Kidney (tissue), 14 donors: ENCODE results near the gene BUD23. TPM values are rescaled to one million over a fixed set of nuclear protein-coding genes. Genes with fewer than 3 reads are reported as not detected.

ENCODE experiments used
- DNase-seq, 5 donors: peaks; one replicate each; pipeline ENCODE4 v3.0.0-alpha.2; 2013 to 2020
- FAIRE-seq: peaks from 2 replicates; lab custom pipeline; 2012; peaks lifted over from hg19 to GRCh38; lab: Jason Lieb, UNC
- H3K27ac ChIP-seq, 2 donors: one replicate each; pipeline ENCODE4 v1.7.0; 2013; ENCODE audit warnings: low read depth in 2 of 2, low read length in 2 of 2, inconsistent platforms in 1 of 2
- H3K27me3 ChIP-seq: one replicate; pipeline ENCODE4 v1.7.1; 2013; ENCODE audit warnings: low read length, inconsistent platforms; ENCODE audit not compliant: control insufficient read depth, insufficient read depth
- H3K36me3 ChIP-seq, 3 donors: one replicate each; pipeline versions ENCODE4 v1.7.0 to v1.7.1; 2013; ENCODE audit warnings: low read length in 3 of 3, control low read depth in 1 of 3, inconsistent platforms in 1 of 3; ENCODE audit not compliant: insufficient read depth in 3 of 3, control insufficient read depth in 2 of 3
- H3K4me1 ChIP-seq, 3 donors: one replicate each; pipeline versions ENCODE4 v1.7.0 to v1.7.1; 2013; ENCODE audit warnings: low read length in 3 of 3, inconsistent platforms in 1 of 3, low read depth in 1 of 3; ENCODE audit not compliant: control insufficient read depth in 2 of 3, insufficient read depth in 2 of 3
- H3K4me3 ChIP-seq, 3 donors: one replicate each; pipeline versions ENCODE4 v1.7.0 to v1.8.1; 2013; ENCODE audit warnings: low read length in 3 of 3, control low read depth in 1 of 3, inconsistent platforms in 1 of 3
- H3K9ac ChIP-seq, 3 donors: one replicate each; pipeline versions ENCODE4 v1.7.0 to v1.7.1; 2013; ENCODE audit warnings: low read length in 3 of 3, control low read depth in 1 of 3, inconsistent platforms in 1 of 3
- H3K9me3 ChIP-seq, 3 donors: one replicate each; pipeline versions ENCODE4 v1.7.0 to v1.7.1; 2013; ENCODE audit warnings: low read length in 3 of 3, control low read depth in 1 of 3, inconsistent platforms in 1 of 3; ENCODE audit not compliant: control insufficient read depth in 2 of 3, insufficient read depth in 1 of 3
- CTCF ChIP-seq: IDR thresholded peaks from 3 replicates; pipeline ENCODE4 v1.5.1; 2012; ENCODE audit warnings: mild to moderate bottlenecking, moderate library complexity, borderline replicate concordance; ENCODE audit not compliant: insufficient read depth; ENCODE audit errors: extremely low read depth
- intact Hi-C: fragments of 100-400 bp; cut with DNase I; formaldehyde crosslinking; loops from one replicate; pipeline ENCODE4 v1.11.1; 2022
- polyA plus RNA-seq: library from polyadenylated mRNA; stranded (reverse); fragments of 350-450 nt; fragmentation: Illumina TruSeq; extraction: RNeasy Lipid Tissue Mini Kit (QIAGEN cat#74804); gene quantifications from one replicate; pipeline ENCODE4 v1.2.3, GENCODE V29; 2014; ENCODE audit warnings: low read depth, low replicate concordance; ENCODE audit not compliant: insufficient read depth
- total RNA-seq: library from RNA; stranded (reverse); fragmentation: NEBNext Ultra II Directional; extraction: Animal tissue kit (Norgen Biotek cat#: 25700); gene quantifications from one replicate; pipeline ENCODE4 v1.2.1, GENCODE V29; 2021
- donor health status: control.
- donor health status: control.
- donor health status: control.
- donor health status: control.
- donor health status: control.
- donor health status: DM: yes; HTN: yes; CAD: no.
- donor health status: Normal renal cell carcinoma (clear cell type).

Gene BUD23
- total and polyA plus RNA-seq, 2 donors from 2014 or later = 61.0 to 92.7 TPM

GRCh38 chr7:73737491-73738219 lies 54.3 kb downstream of the BUD23 start:
- Histone ChIP-seq H3K9me3 (no peaks in the 10 kb centered on the region), H3K4me1 (peaks cover 3 to 21% (median 13%) of the 10 kb centered on the region in 3 donors), H3K27me3 (no peaks in the 10 kb centered on the region), H3K27ac (peak overlapping the region; percentile 22 to 92), H3K36me3 (peaks cover 0 to 6% (median 5%) of the 10 kb centered on the region in 3 donors), H3K9ac (peak overlapping the region in 1 of 3 donors; percentile 73), H3K4me3 (peak overlapping the region; percentile 32 to 84 (median 62))
- peak in 2 of 5 donors; percentile 80 for DNase-seq
- no peak for FAIRE-seq
- intact Hi-C loops = no loop called here
- TF ChIP-seq CTCF = no peak

- no peaks in the 10 kb centered on the region for H3K9me3 ChIP-seq
- peak overlapping the region; percentile 33 to 87 (median 73) for H3K9ac ChIP-seq
- no peak for FAIRE-seq
- H3K36me3 ChIP-seq = peaks cover 0 to 6% (median 5%) of the 10 kb centered on the region in 3 donors
- intact Hi-C loops = no loop called here
- DNase-seq = peak in 4 of 5 donors; percentile 76 to 91 (median 82)
- H3K27me3 ChIP-seq = no peaks in the 10 kb centered on the region
- H3K4me1 ChIP-seq = peaks cover 4 to 23% (median 18%) of the 10 kb centered on the region in 3 donors
- H3K4me3 ChIP-seq = peak overlapping the region; percentile 62 to 84 (median 82)
- H3K27ac ChIP-seq = peak overlapping the region; percentile 92
- no peak for TF ChIP-seq CTCF
These were observed 54.8 kb downstream of the BUD23 start for GRCh38 chr7:73738220-73738611.

- peak within 1 kb of the TSS; percentile 97 to 98 for H3K27ac ChIP-seq
- DNase-seq (peak; percentile 97 to 100 (median 98)), FAIRE-seq (no peak)
- no peak for TF ChIP-seq CTCF
- no peaks in the 10 kb centered on the region for H3K9me3 ChIP-seq
- peaks cover 0 to 6% (median 5%) of the 10 kb centered on the region in 3 donors for H3K36me3 ChIP-seq
- H3K27me3 ChIP-seq = no peaks in the 10 kb centered on the region
- intact Hi-C loops = no loop called here
- H3K4me1 ChIP-seq = peaks cover 4 to 26% (median 23%) of the 10 kb centered on the region in 3 donors
- H3K4me3 ChIP-seq = peak within 1 kb of the TSS; percentile 68 to 84 (median 82)
- H3K9ac ChIP-seq = peak within 1 kb of the TSS; percentile 58 to 98 (median 87)
These were observed 55.4 kb downstream of the BUD23 start, which contains the start of gene ABHD11 for GRCh38 chr7:73738612-73739386. TSS of gene ABHD11 (minus strand) at chr7:73738802. CDS start at chr7:73738770, 32 bp downstream.
